Measurements from ENCODE around the gene PIWIL1. TPM values are rescaled to one million over a fixed set of nuclear protein-coding genes. Genes with fewer than 3 reads are reported as not detected.

PIWIL1 gene
- total and polyA plus RNA-seq, 10 donors = 0.03 to 3.5 (median 0.61) TPM; not detected in 1

GRCh38 chr12:130398100-130398848 is 60.6 kb downstream of the PIWIL1 start:
- Histone ChIP-seq H3K36me3 (no peaks in the 10 kb centered on the region), H3K9me3 (no peaks in the 10 kb centered on the region), H3K4me1 (no peaks in the 10 kb centered on the region), H3K4me3 (no peak overlapping the region), H3K27ac (no peak overlapping the region), H3K27me3 (replicated peaks in 1 of 7) (no peaks in the 10 kb centered on the region)
- DNase-seq = no peak
- intact Hi-C loops (cut with DNase I; ENCODE audit: low total_unique reads) = no loop called here
- whole genome bisulfite sequencing, 5 donors = 71 to 82% (median 81%) methylated on average over 12 of the region's 12 CpGs
- TF ChIP-seq POLR2A (IDR thresholded peaks at IDR 0.05) (no peak), CTCF (IDR thresholded peaks at IDR 0.05 in 8 of 11, conservative IDR thresholded peaks at IDR 0.05 in 3 of 11) (no peak), POLR2AphosphoS5 (IDR thresholded peaks at IDR 0.05) (no peak)

- Histone ChIP-seq H3K9me3 (no peaks in the 10 kb centered on the region), H3K27ac (no peak overlapping the region), H3K4me1 (no peaks in the 10 kb centered on the region), H3K27me3 (replicated peaks in 1 of 7) (no peaks in the 10 kb centered on the region), H3K4me3 (no peak overlapping the region), H3K36me3 (no peaks in the 10 kb centered on the region)
- intact Hi-C loops (cut with DNase I; ENCODE audit: low total_unique reads) = no loop called here
- DNase-seq = no peak
- 79 to 87% (median 82%) methylated on average over 6 of the region's 6 CpGs for WGBS, 5 donors
- TF ChIP-seq POLR2A (IDR thresholded peaks at IDR 0.05) (no peak), POLR2AphosphoS5 (IDR thresholded peaks at IDR 0.05) (no peak)
These were observed 64.0 kb downstream of the PIWIL1 start for GRCh38 chr12:130401703-130402102.

- Histone ChIP-seq H3K27me3 (replicated peaks in 1 of 7) (no peaks in the 10 kb centered on the region), H3K36me3 (no peaks in the 10 kb centered on the region), H3K4me1 (no peaks in the 10 kb centered on the region), H3K27ac (no peak overlapping the region), H3K4me3 (no peak overlapping the region), H3K9me3 (no peaks in the 10 kb centered on the region)
- DNase-seq = no peak
- WGBS, 5 donors = 64 to 79% (median 69%) methylated on average over 7 of the region's 7 CpGs
- intact Hi-C loops (cut with DNase I; ENCODE audit: low total_unique reads) = no loop called here
- TF ChIP-seq CTCF (IDR thresholded peaks at IDR 0.05 in 8 of 11, conservative IDR thresholded peaks at IDR 0.05 in 3 of 11) (no peak), POLR2A (IDR thresholded peaks at IDR 0.05) (no peak), POLR2AphosphoS5 (IDR thresholded peaks at IDR 0.05) (no peak)
These were observed 67.6 kb downstream of the PIWIL1 start for GRCh38 chr12:130405332-130405731.

GRCh38 chr12:130412384-130412783 is 74.7 kb downstream of the PIWIL1 start:
- no peak overlapping the region for H3K4me3 ChIP-seq
- whole genome bisulfite sequencing, 5 donors = 77 to 88% (median 88%) methylated on average over 8 of the region's 8 CpGs
- DNase-seq = no peak
- peaks cover 0 to 7% (median 0%) of the 10 kb centered on the region in 7 donors for H3K27me3 ChIP-seq (replicated peaks in 1 of 7)
- H3K9me3 ChIP-seq = no peaks in the 10 kb centered on the region
- no peak overlapping the region for H3K27ac ChIP-seq
- no peaks in the 10 kb centered on the region for H3K4me1 ChIP-seq
- intact Hi-C loops (cut with DNase I; ENCODE audit: low total_unique reads) = no loop called here
- TF ChIP-seq CTCF (IDR thresholded peaks at IDR 0.05 in 8 of 11, conservative IDR thresholded peaks at IDR 0.05 in 3 of 11) (no peak), POLR2AphosphoS5 (IDR thresholded peaks at IDR 0.05) (no peak), POLR2A (IDR thresholded peaks at IDR 0.05) (no peak)
- H3K36me3 ChIP-seq = no peaks in the 10 kb centered on the region

Measured in spleen (tissue), 11 donors.